Spleen (tissue), 3 donors: Measurements from ENCODE around the gene TBL1X.

Source experiments
- POLR2A ChIP-seq, 3 donors: fragments of 450-650 bp; IDR thresholded peaks; one replicate each; pipeline ENCODE4 v1.5.1; 2017; ENCODE audit warnings: antibody characterized with exemption in 3 of 3, mild to moderate bottlenecking in 1 of 3
- POLR2AphosphoS5 ChIP-seq, 3 donors: sonication (generic); formaldehyde crosslinking; IDR thresholded peaks; one replicate each; pipeline ENCODE4 v1.5.1; 2017; ENCODE audit warnings: antibody characterized with exemption in 3 of 3

DNA sequence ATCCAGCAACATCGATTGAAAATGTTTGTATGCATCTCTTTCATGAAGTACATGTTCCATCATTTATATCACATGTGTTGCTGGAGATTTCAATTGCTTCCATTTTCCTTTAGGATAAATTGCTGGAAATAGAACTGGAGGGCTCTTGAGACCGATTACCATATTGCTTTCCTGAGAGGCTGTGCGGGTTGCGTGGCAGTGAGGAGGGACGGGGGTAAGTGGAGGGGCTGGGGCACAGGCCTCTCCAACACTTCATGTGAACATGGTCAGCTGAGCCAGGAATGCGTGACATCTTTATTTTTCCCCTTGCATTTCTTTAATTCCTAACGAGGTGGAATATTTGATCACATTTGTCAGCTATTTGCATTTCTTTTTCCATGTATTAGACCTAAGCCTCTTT lies 144.6 kb downstream of the TBL1X start:
- TF ChIP-seq POLR2AphosphoS5 (IDR thresholded peaks at IDR 0.05) = no peak
- no peak for TF ChIP-seq POLR2A (IDR thresholded peaks at IDR 0.05)
